H9 (cell line): ENCODE measurements around the gene DPH6. TPM values are rescaled to one million over a fixed set of nuclear protein-coding genes. Genes with fewer than 3 reads are reported as not detected.

ENCODE experiments used
- DNase-seq: peaks from one replicate; pipeline ENCODE4 v3.0.0-alpha.2; 2017
- H2AFZ ChIP-seq: one replicate; pipeline ENCODE4 v1.6.1; 2013; ENCODE audit warnings: mild to moderate bottlenecking, low read length, control low read depth, moderate library complexity
- H2AK5ac ChIP-seq: 2 replicates; pipeline ENCODE4 v1.6.1; 2013; ENCODE audit warnings: low read length, control low read depth, mixed read lengths; ENCODE audit not compliant: insufficient read length
- H2BK120ac ChIP-seq: one replicate; pipeline ENCODE4 v1.6.1; 2013; ENCODE audit warnings: low read depth, mild to moderate bottlenecking, low read length, control low read depth, inconsistent platforms; ENCODE audit not compliant: poor library complexity, severe bottlenecking
- H2BK12ac ChIP-seq: 2 replicates; pipeline ENCODE4 v1.6.1; 2013; ENCODE audit warnings: low read length, control low read depth, mixed read lengths, low read depth; ENCODE audit not compliant: insufficient read length
- H2BK15ac ChIP-seq: 2 replicates; pipeline ENCODE4 v1.6.1; 2013; ENCODE audit warnings: low read depth, low read length, control low read depth
- H2BK20ac ChIP-seq: one replicate; pipeline ENCODE4 v1.6.1; 2013; ENCODE audit warnings: low read depth, mild to moderate bottlenecking, low read length, control low read depth, inconsistent platforms; ENCODE audit not compliant: poor library complexity, severe bottlenecking
- H2BK5ac ChIP-seq: 2 replicates; pipeline ENCODE4 v1.6.1; 2013; ENCODE audit warnings: low read length, control low read depth, mixed read lengths; ENCODE audit not compliant: insufficient read length
- H3K14ac ChIP-seq: 2 replicates; pipeline ENCODE4 v1.6.1; 2013; ENCODE audit warnings: low read length, control low read depth; ENCODE audit not compliant: insufficient read depth
- H3K18ac ChIP-seq: 2 replicates; pipeline ENCODE4 v1.6.1; 2013; ENCODE audit warnings: low read depth, mild to moderate bottlenecking, mixed read lengths, low read length, control low read depth; ENCODE audit not compliant: insufficient read length
- H3K23ac ChIP-seq: 2 replicates; pipeline ENCODE4 v1.6.1; 2013; ENCODE audit warnings: low read length, control low read depth, mixed read lengths, low read depth; ENCODE audit not compliant: insufficient read length
- H3K23me2 ChIP-seq: 2 replicates; pipeline ENCODE4 v1.6.1; 2013; ENCODE audit warnings: low read depth, mild to moderate bottlenecking, mixed read lengths, low read length, control low read depth; ENCODE audit not compliant: insufficient read length, poor library complexity, severe bottlenecking
- H3K27ac ChIP-seq: 2 replicates; pipeline ENCODE4 v1.5.1; 2013; ENCODE audit warnings: low read length, control low read depth, mixed read lengths, low read depth; ENCODE audit not compliant: insufficient read length
- H3K27me3 ChIP-seq: 2 replicates; pipeline ENCODE4 v1.6.1; 2013; ENCODE audit warnings: low read length, control low read depth, inconsistent platforms; ENCODE audit not compliant: insufficient read depth
- H3K4ac ChIP-seq: 2 replicates; pipeline ENCODE4 v1.6.1; 2013; ENCODE audit warnings: low read depth, mild to moderate bottlenecking, control low read depth, inconsistent platforms, low read length, moderate library complexity
- H3K4me1 ChIP-seq: 2 replicates; pipeline ENCODE4 v1.6.1; 2013; ENCODE audit warnings: low read length, control low read depth, inconsistent platforms; ENCODE audit not compliant: insufficient read depth
- H3K4me2 ChIP-seq: 2 replicates; pipeline ENCODE4 v1.6.1; 2013; ENCODE audit warnings: low read length, control low read depth, mixed read lengths; ENCODE audit not compliant: insufficient read length, insufficient read depth
- H3K56ac ChIP-seq: 2 replicates; pipeline ENCODE4 v1.6.1; 2013; ENCODE audit warnings: low read depth, mild to moderate bottlenecking, mixed read lengths, low read length, control low read depth; ENCODE audit not compliant: insufficient read length
- H3K79me1 ChIP-seq: 2 replicates; pipeline ENCODE4 v1.6.1; 2013; ENCODE audit warnings: low read depth, mild to moderate bottlenecking, moderate library complexity, low read length, control low read depth, inconsistent platforms; ENCODE audit not compliant: insufficient read depth, poor library complexity, severe bottlenecking
- H3K79me2 ChIP-seq: 2 replicates; pipeline ENCODE4 v1.6.1; 2013; ENCODE audit warnings: low read length, control low read depth, inconsistent platforms; ENCODE audit not compliant: insufficient read depth
- H3K9ac ChIP-seq: 2 replicates; pipeline ENCODE4 v1.6.1; 2013; ENCODE audit warnings: low read length, control low read depth, mixed read lengths; ENCODE audit not compliant: insufficient read length; ENCODE audit errors: extremely low read depth
- H3K9me3 ChIP-seq: one replicate; pipeline ENCODE4 v1.6.1; 2013; ENCODE audit warnings: low read depth, low read length, inconsistent platforms; ENCODE audit not compliant: control insufficient read depth
- H3T11ph ChIP-seq: one replicate; pipeline ENCODE4 v1.6.1; 2013; ENCODE audit warnings: mild to moderate bottlenecking, low read length, control low read depth, inconsistent platforms
- H4K20me1 ChIP-seq: one replicate; pipeline ENCODE4 v1.6.1; 2013; ENCODE audit not compliant: control insufficient read depth, insufficient read length, insufficient read depth
- H4K5ac ChIP-seq: 2 replicates; pipeline ENCODE4 v1.6.1; 2013; ENCODE audit warnings: low read depth, mild to moderate bottlenecking, mixed read lengths, low read length, control low read depth; ENCODE audit not compliant: insufficient read length
- H4K8ac ChIP-seq: replicated peaks from 2 replicates; pipeline ENCODE4 v1.6.1; 2013; ENCODE audit warnings: low read length, control low read depth, mixed read lengths, low read depth; ENCODE audit not compliant: insufficient read length
- H4K91ac ChIP-seq: 2 replicates; pipeline ENCODE4 v1.6.1; 2013; ENCODE audit warnings: low read depth, mild to moderate bottlenecking, moderate library complexity, mixed read lengths, low read length, control low read depth; ENCODE audit not compliant: insufficient read length
- H3K27ac Mint-ChIP-seq, 3 experiments: 2 replicates in 2 of 3; 3 replicates in 1 of 3; pipeline ENCODE4 v1.8.0; 2020 to 2021; ENCODE audit warnings: mixed read lengths in 3 of 3, mild to moderate bottlenecking in 1 of 3, moderate library complexity in 1 of 3
- H3K27me3 Mint-ChIP-seq: 2 replicates; pipeline ENCODE4 v1.8.0; 2021; ENCODE audit warnings: low read depth, mild to moderate bottlenecking, moderate library complexity, mixed read lengths
- H3K36me3 Mint-ChIP-seq, 3 experiments: 2 replicates in 2 of 3; 3 replicates in 1 of 3; pipeline ENCODE4 v1.8.0; 2020 to 2021; ENCODE audit warnings: low read depth in 3 of 3, mixed read lengths in 3 of 3; ENCODE audit not compliant: insufficient read depth in 1 of 3
- H3K4me1 Mint-ChIP-seq, 2 experiments: 2 replicates each; pipeline ENCODE4 v1.8.0; 2020; ENCODE audit warnings: mixed read lengths in 2 of 2
- H3K4me3 Mint-ChIP-seq, 2 experiments: 2 replicates in 1 of 2; 3 replicates in 1 of 2; pipeline ENCODE4 v1.8.0; 2020 to 2021; ENCODE audit warnings: mild to moderate bottlenecking in 2 of 2, mixed read lengths in 2 of 2, moderate library complexity in 1 of 2
- H3K9me3 Mint-ChIP-seq, 2 experiments: 2 replicates in 1 of 2; 3 replicates in 1 of 2; pipeline ENCODE4 v1.8.0; 2020; ENCODE audit warnings: mild to moderate bottlenecking in 2 of 2, mixed read lengths in 2 of 2, moderate library complexity in 1 of 2
- CTCF ChIP-seq: fragments of 200-600 bp; sonication (generic); conservative IDR thresholded peaks from 3 replicates; pipeline ENCODE4 v1.8.0; 2021; ENCODE audit warnings: antibody characterized with exemption, mild to moderate bottlenecking
- WGBS: extraction: QIAGEN DNeasy Blood & Tissue Kit; methylation state at CpG from one replicate; pipeline ENCODE4 v1.1.7; 2013; ENCODE audit warnings: missing lambda C conversion rate, low lambda C conversion rate, mixed read lengths; ENCODE audit not compliant: insufficient read length; ENCODE audit errors: extremely low coverage; 5-methylcytosine and 5-hydroxymethylcytosine counted together
- total RNA-seq: library from RNA; stranded (reverse); gene quantifications from 2 replicates; pipeline ENCODE4 v1.2.1, GENCODE V29; 2021

The DPH6 gene
- total RNA-seq, 1 experiment from 2014 or later: 42.0 TPM

- no peak for TF ChIP-seq CTCF
- no peaks in the 10 kb centered on the region for H3K9me3 ChIP-seq
- H2AFZ ChIP-seq: no peak overlapping the region
- H3K4ac ChIP-seq: no peak overlapping the region
- H4K5ac ChIP-seq: no peak overlapping the region
- Mint-ChIP-seq H3K27ac (no peak overlapping the region), H3K36me3 (no peaks in the 10 kb centered on the region), H3K9me3 (no peaks in the 10 kb centered on the region), H3K4me1 (no peaks in the 10 kb centered on the region), H3K27me3 (no peaks in the 10 kb centered on the region), H3K4me3 (no peak overlapping the region)
- no peak overlapping the region for H2BK20ac ChIP-seq
- H4K8ac ChIP-seq: no peak overlapping the region
- H3K23ac ChIP-seq: no peak overlapping the region
- H3K56ac ChIP-seq: no peak overlapping the region
- H3K27me3 ChIP-seq: no peaks in the 10 kb centered on the region
- H4K20me1 ChIP-seq: no peaks in the 10 kb centered on the region
- no peaks in the 10 kb centered on the region for H3K23me2 ChIP-seq
- H4K91ac ChIP-seq: no peak overlapping the region
- no peaks in the 10 kb centered on the region for H3K4me1 ChIP-seq
- WGBS: no CpG with 5 or more reads among the region's 3 CpGs
- no peak for DNase-seq
- no peak overlapping the region for H2BK5ac ChIP-seq
- no peaks in the 10 kb centered on the region for H3K79me2 ChIP-seq
- no peak overlapping the region for H2BK12ac ChIP-seq
- no peak overlapping the region for H2BK120ac ChIP-seq
- H3K18ac ChIP-seq: no peak overlapping the region
- no peak overlapping the region for H2BK15ac ChIP-seq
- no peak overlapping the region for H3K14ac ChIP-seq
- no peak overlapping the region for H3T11ph ChIP-seq
- H3K79me1 ChIP-seq: no peaks in the 10 kb centered on the region
- no peak overlapping the region for H3K27ac ChIP-seq
- H2AK5ac ChIP-seq: no peak overlapping the region
- no peak overlapping the region for H3K9ac ChIP-seq
- H3K4me2 ChIP-seq: no peak overlapping the region
Measured at GRCh38 chr15:35566991-35567390, 21.0 kb upstream of the DPH6 start.
